ENCODE data around the gene WDFY4.

Gene WDFY4

DNA sequence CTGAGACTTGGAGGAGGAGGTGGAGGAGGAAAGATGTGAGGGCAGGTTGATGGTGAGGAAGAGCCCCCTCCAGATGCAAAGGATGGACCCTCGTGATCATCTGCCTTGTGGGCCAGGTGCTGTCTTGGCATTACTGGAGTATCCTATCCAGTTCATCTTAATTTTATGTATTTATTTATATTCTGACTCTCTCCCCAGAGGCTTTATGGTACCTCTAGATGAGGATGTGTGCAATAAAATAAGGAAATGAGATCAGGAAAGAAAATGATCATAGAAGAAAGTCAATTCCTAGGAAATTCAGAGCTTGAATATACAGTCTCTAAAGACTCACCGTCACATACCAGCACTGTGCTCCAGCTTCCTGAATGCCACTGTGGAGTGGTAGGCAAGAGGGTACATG is 160.8 kb downstream of the WDFY4 start:
- no peak for TF ChIP-seq JUND (IDR thresholded peaks at IDR 0.05; ENCODE audit: low read depth)
- DNase-seq (ENCODE audit: low read depth in 1 of 2, low spot score in 1 of 2): no peak
- in situ Hi-C loops (cut with HindIII; ENCODE audit: low pct_unique_long_range_greater_than_20kb, low sequenced_read_pairs): no loop called here

- DNase-seq (ENCODE audit: low read depth in 1 of 2, low spot score in 1 of 2): no peak
- no peak for TF ChIP-seq JUND (IDR thresholded peaks at IDR 0.05; ENCODE audit: low read depth)
- in situ Hi-C loops (cut with HindIII; ENCODE audit: low pct_unique_long_range_greater_than_20kb, low sequenced_read_pairs): no loop called here
Measured at GRCh38 chr10:48847691-48848090, 163.0 kb downstream of the WDFY4 start.

- in situ Hi-C loops (cut with HindIII; ENCODE audit: low pct_unique_long_range_greater_than_20kb, low sequenced_read_pairs): no loop called here
- no peak for DNase-seq (ENCODE audit: low read depth in 1 of 2, low spot score in 1 of 2)
- no peak for TF ChIP-seq JUND (IDR thresholded peaks at IDR 0.05; ENCODE audit: low read depth)
Measured at GRCh38 chr10:48856855-48857254, 172.2 kb downstream of the WDFY4 start.

DNA sequence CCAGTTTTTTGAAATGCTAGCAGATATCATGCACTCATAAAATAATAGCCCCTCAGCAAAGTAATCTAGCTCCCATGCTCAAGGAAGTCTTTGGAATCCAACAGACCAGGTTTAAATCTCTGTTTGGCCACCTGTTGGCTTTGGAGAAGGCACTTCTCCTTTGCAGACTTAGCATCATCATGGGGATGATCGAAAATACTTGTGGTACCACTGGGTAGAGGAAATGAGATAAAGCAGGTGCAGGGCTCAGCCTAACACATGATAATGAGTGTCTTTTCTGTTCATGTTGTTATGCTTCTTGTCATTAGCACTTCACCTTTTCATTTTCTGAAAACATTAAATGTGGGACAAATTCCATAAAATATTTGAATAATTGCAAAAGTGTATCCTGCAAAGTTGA is 187.6 kb downstream of the WDFY4 start:
- in situ Hi-C loops (cut with HindIII; ENCODE audit: low pct_unique_long_range_greater_than_20kb, low sequenced_read_pairs): no loop called here
- TF ChIP-seq JUND (IDR thresholded peaks at IDR 0.05; ENCODE audit: low read depth): no peak
- no peak for DNase-seq (ENCODE audit: low read depth in 1 of 2, low spot score in 1 of 2)

GRCh38 chr10:48878091-48878490 is 193.4 kb downstream of the WDFY4 start:
- no peak for DNase-seq (ENCODE audit: low read depth in 1 of 2, low spot score in 1 of 2)
- in situ Hi-C loops (cut with HindIII; ENCODE audit: low pct_unique_long_range_greater_than_20kb, low sequenced_read_pairs): no loop called here
- no peak for TF ChIP-seq JUND (IDR thresholded peaks at IDR 0.05; ENCODE audit: low read depth)

GRCh38 chr10:48879451-48879850 is 194.8 kb downstream of the WDFY4 start:
- no peak for DNase-seq (ENCODE audit: low read depth in 1 of 2, low spot score in 1 of 2)
- no peak for TF ChIP-seq JUND (IDR thresholded peaks at IDR 0.05; ENCODE audit: low read depth)
- in situ Hi-C loops (cut with HindIII; ENCODE audit: low pct_unique_long_range_greater_than_20kb, low sequenced_read_pairs): no loop called here

DNA sequence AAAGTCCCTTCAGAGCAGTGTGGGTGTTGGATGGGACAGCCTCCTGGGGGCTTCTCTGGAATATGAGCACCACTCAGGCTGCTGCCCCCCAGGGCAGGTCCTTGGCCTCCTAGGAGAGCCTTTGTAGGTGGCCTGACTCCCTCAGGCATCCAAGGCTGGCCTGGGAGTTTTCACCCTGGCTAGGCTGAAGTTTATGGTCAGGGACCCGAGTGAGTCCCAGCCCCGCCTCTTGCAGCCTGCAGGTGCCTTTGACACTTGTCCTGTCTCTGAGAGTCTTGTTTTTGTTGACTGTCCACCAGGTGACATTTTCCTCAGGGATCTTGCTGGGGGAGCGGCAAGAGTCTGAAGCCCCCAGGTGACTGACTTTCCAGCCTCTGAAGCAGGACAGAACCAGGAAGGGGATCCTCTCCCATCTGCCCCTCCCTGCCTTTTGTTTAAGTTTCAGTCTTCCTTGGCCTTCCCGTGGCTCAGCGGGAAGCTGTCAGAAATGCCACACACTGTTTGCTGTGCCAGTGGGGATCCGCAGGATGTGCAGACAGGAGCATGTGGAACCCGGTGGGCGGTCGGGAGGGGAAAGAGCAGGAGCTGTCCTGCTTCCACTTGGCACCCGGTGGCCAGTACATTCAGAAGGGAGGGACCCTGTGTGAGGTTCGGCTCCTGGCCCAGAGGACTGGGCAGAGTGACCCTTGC is 195.5 kb downstream of the WDFY4 start:
- TF ChIP-seq JUND (IDR thresholded peaks at IDR 0.05; ENCODE audit: low read depth): no peak
- in situ Hi-C loops (cut with HindIII; ENCODE audit: low pct_unique_long_range_greater_than_20kb, low sequenced_read_pairs): no loop called here

GRCh38 chr10:48881937-48882336 is 197.3 kb downstream of the WDFY4 start:
- TF ChIP-seq JUND (IDR thresholded peaks at IDR 0.05; ENCODE audit: low read depth): no peak
- DNase-seq (ENCODE audit: low read depth in 1 of 2, low spot score in 1 of 2): no peak
- in situ Hi-C loops (cut with HindIII; ENCODE audit: low pct_unique_long_range_greater_than_20kb, low sequenced_read_pairs): no loop called here

More for the DNA sequence above, 195.5 kb downstream of the WDFY4 start:
- DNase-seq (ENCODE audit: low read depth in 1 of 2, low spot score in 1 of 2): no peak

DNA sequence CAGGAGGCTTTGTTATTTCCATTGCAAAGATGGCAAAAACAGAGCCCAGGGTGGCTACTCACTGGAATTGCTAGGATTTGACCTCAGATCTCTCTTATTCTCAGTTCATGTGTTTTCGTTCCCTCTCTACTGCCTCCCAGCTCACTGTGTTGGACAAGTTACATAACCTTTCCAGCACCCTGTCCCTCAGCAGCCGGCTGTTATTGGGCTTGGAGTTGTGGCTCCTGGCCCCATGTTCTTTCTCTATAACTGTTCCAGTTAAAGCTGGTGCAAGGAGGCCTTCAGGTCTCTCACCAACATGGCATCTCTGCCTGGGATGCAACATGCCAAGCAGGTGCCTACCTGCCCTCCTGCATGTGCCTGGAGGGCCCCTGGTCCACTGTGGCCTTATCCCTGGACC is 198.2 kb downstream of the WDFY4 start:
- DNase-seq (ENCODE audit: low read depth in 1 of 2, low spot score in 1 of 2): no peak
- TF ChIP-seq JUND (IDR thresholded peaks at IDR 0.05; ENCODE audit: low read depth): no peak
- in situ Hi-C loops (cut with HindIII; ENCODE audit: low pct_unique_long_range_greater_than_20kb, low sequenced_read_pairs): no loop called here

GRCh38 chr10:48883701-48884100 is 199.0 kb downstream of the WDFY4 start:
- TF ChIP-seq JUND (IDR thresholded peaks at IDR 0.05; ENCODE audit: low read depth): no peak
- in situ Hi-C loops (cut with HindIII; ENCODE audit: low pct_unique_long_range_greater_than_20kb, low sequenced_read_pairs): no loop called here
- DNase-seq (ENCODE audit: low read depth in 1 of 2, low spot score in 1 of 2): no peak

DNA sequence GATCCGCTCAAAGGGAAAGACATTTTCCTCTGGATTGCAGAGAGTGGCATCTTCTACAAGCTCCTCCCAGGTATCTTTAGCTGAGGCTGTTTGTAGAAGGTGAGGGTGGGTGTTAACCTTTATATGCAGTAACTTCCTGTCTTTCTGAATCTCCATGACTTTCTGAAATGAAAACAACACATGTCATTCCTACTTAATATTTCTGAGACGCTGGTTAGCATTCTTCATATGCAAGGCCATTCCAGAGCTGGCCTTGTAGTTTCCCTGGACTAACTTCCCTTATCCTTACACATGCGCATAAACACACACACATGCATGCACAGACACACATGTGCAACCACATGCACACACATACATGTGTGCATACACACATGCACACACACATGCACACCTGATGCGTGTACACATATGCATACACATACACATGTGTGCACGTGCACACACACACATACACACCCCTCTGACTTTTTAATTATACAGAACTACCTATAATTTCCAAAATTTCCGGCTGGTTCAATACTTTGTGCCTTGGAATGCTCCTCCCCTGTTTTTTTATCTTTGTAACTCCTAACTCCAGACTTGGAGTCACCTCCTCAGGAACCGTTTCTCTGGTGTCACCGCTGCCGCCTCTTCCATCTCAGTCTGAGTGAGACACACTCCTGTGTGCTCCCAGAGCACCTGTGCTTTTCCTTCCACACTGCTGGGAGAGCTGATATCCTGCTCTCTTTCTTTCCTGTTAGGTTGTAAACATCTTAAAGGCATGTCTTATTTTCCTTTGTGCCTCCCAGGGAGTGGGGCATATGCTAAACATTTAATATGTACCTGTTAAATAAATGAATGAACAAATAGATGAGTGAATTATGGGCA is 199.7 kb downstream of the WDFY4 start:
- no peak for DNase-seq (ENCODE audit: low read depth in 1 of 2, low spot score in 1 of 2)
- in situ Hi-C loops (cut with HindIII; ENCODE audit: low pct_unique_long_range_greater_than_20kb, low sequenced_read_pairs): no loop called here
- TF ChIP-seq JUND (IDR thresholded peaks at IDR 0.05; ENCODE audit: low read depth): no peak

DNA sequence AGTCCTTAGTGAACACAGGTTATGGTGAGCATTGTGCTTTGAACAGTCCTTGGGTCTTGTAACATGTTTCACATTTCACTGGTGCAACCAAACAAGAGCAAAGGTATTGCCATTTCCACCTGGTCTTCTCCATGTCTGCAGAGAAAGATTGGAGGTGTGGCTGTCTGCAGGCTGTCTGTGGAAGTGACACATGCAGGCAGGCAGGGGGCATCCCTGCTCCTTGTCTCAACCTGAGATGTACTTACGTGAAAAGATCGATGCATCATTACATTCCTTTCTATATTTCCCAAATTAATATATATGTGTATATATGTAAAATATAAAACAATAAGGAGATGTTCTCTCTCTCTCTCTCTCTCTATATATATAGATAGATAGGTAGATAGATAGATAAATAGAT is 200.7 kb downstream of the WDFY4 start:
- peak; percentile 57 to 59 for DNase-seq (ENCODE audit: low read depth in 1 of 2, low spot score in 1 of 2)
- no peak for TF ChIP-seq JUND (IDR thresholded peaks at IDR 0.05; ENCODE audit: low read depth)
- in situ Hi-C loops (cut with HindIII; ENCODE audit: low pct_unique_long_range_greater_than_20kb, low sequenced_read_pairs): no loop called here

DNA sequence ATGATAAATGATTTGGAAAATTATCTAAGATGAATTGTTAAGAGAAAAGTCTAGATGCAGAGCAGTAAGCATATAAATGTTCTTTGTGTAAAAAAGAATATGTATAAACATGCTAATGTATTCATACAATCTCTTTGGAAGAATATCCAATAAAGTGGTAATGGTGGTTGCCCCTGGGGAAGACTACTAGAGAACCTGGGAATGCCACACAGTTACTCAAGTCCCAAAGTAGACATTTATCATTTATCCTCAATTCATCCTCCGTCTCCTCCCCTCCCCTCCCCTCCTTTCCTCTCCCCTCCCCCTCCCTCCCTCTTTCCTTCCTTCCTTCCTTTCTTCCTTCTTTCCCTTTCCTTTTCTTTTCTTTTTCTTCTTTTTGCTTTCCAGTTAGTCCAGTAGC is 203.3 kb downstream of the WDFY4 start:
- in situ Hi-C loops (cut with HindIII; ENCODE audit: low pct_unique_long_range_greater_than_20kb, low sequenced_read_pairs): no loop called here
- no peak for DNase-seq (ENCODE audit: low read depth in 1 of 2, low spot score in 1 of 2)
- no peak for TF ChIP-seq JUND (IDR thresholded peaks at IDR 0.05; ENCODE audit: low read depth)

Measured in T47D (cell line).